Neural crest cell (in vitro differentiated cells): ENCODE data around the gene SH3GL2. TPM values are rescaled to one million over a fixed set of nuclear protein-coding genes. Genes with fewer than 3 reads are reported as not detected.

Experiments
- DNase-seq: peaks from one replicate; pipeline ENCODE4 v3.0.0; 2021; ENCODE audit warnings: low read depth, mixed read lengths, low spot score
- H3K27ac Mint-ChIP-seq: one replicate; pipeline ENCODE4 v1.8.0; 2021; ENCODE audit warnings: mild to moderate bottlenecking, mixed read lengths; ENCODE audit not compliant: unreplicated experiment
- H3K27me3 Mint-ChIP-seq: 2 replicates; pipeline ENCODE4 v1.8.0; 2021; ENCODE audit warnings: low read depth, mild to moderate bottlenecking, mixed read lengths
- H3K36me3 Mint-ChIP-seq: 2 replicates; pipeline ENCODE4 v1.8.0; 2021; ENCODE audit warnings: low read depth, mild to moderate bottlenecking, mixed read lengths
- H3K4me1 Mint-ChIP-seq: 2 replicates; pipeline ENCODE4 v1.8.0; 2021; ENCODE audit warnings: mixed read lengths
- H3K4me3 Mint-ChIP-seq: one replicate; pipeline ENCODE4 v1.8.0; 2021; ENCODE audit warnings: mild to moderate bottlenecking, mixed read lengths
- H3K9me3 Mint-ChIP-seq: 2 replicates; pipeline ENCODE4 v1.8.0; 2021; ENCODE audit warnings: mixed read lengths
- total RNA-seq: library from RNA; stranded (reverse); gene quantifications from 2 replicates; pipeline ENCODE4 v1.2.1, GENCODE V29; 2021
- TF ChIP-seq, protein P1 (sequence below): fragments of 200-600 bp; sonication (generic); conservative IDR thresholded peaks from 2 replicates; pipeline ENCODE4 v1.5.0; 2021; ENCODE audit warnings: antibody characterized with exemption, mild to moderate bottlenecking

Gene SH3GL2
- total RNA-seq, 1 donor from 2014 or later = 0.89 TPM

DNA sequence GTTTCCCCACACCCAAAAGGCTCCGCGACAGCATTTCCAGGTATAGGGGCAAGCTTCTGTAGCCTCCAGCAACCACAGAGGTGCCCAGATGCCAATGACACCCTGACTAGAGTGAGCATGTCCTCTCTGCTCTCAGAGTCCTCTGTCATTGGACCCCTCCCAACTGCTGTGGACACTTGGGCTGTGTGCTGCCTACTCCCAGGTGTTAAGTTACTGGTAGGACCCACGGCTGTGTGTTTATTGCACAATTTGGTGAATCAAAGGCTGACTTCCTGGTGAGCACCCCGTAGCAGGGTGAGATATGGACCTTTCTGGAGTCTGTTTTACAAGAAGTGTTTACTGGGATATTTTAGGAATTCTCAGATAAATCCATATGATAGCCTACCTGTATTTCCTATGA lies 36.0 kb downstream of the SH3GL2 start:
- no peak for DNase-seq
- H3K27ac Mint-ChIP-seq = no peak overlapping the region
- H3K4me1 Mint-ChIP-seq = peaks cover 11% of the 10 kb centered on the region
- no peaks in the 10 kb centered on the region for H3K36me3 Mint-ChIP-seq
- peaks cover 10% of the 10 kb centered on the region for H3K27me3 Mint-ChIP-seq
- H3K4me3 Mint-ChIP-seq = no peak overlapping the region
- no peaks in the 10 kb centered on the region for H3K9me3 Mint-ChIP-seq
- TF ChIP-seq, protein P1, sequence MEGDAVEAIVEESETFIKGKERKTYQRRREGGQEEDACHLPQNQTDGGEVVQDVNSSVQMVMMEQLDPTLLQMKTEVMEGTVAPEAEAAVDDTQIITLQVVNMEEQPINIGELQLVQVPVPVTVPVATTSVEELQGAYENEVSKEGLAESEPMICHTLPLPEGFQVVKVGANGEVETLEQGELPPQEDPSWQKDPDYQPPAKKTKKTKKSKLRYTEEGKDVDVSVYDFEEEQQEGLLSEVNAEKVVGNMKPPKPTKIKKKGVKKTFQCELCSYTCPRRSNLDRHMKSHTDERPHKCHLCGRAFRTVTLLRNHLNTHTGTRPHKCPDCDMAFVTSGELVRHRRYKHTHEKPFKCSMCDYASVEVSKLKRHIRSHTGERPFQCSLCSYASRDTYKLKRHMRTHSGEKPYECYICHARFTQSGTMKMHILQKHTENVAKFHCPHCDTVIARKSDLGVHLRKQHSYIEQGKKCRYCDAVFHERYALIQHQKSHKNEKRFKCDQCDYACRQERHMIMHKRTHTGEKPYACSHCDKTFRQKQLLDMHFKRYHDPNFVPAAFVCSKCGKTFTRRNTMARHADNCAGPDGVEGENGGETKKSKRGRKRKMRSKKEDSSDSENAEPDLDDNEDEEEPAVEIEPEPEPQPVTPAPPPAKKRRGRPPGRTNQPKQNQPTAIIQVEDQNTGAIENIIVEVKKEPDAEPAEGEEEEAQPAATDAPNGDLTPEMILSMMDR = no peak

DNA sequence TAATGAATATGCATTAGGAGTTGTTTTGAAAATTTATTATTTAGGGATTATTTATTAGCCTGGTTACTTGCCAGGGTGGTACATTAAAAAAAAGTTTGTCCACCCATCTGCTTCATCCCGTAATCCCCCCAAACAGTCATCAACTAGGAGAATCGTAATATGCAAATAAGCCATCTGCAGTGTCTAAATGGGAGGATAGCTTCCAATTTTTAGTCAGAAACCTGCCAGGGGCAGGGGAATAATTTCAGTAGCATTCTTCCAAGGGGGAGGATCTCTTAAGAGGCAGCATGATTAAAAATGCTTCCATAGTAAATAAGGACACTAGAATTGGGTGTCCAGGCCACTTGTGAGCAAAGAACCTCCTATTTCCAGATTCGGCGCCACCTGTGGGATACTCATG lies 43.3 kb downstream of the SH3GL2 start:
- TF ChIP-seq, protein P1 = no peak
- H3K4me1 Mint-ChIP-seq = no peaks in the 10 kb centered on the region
- H3K36me3 Mint-ChIP-seq = no peaks in the 10 kb centered on the region
- no peak overlapping the region for H3K4me3 Mint-ChIP-seq
- H3K27me3 Mint-ChIP-seq = peaks cover 11% of the 10 kb centered on the region
- no peak overlapping the region for H3K27ac Mint-ChIP-seq
- no peak for DNase-seq
- H3K9me3 Mint-ChIP-seq = no peaks in the 10 kb centered on the region

DNA sequence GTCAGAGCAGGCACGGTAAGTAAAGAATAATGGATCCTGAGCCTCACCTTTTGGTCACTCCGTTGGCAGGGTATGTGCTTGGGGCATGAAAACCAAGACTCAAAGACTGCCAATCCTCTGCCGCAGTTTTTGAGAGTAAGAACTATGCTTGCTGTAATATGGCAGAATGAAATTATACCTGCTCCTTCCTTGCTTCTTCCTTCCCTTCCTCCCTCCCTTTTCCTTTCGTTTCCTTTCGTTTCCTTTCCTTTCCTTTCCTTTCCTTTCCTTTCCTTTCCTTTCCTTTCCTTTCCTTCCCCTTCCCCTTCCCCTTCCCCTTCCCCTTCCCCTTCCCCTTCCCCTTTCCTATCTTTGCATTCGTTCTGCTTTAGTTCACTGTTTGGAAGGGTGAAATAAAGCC lies 43.9 kb downstream of the SH3GL2 start:
- no peaks in the 10 kb centered on the region for H3K36me3 Mint-ChIP-seq
- H3K27ac Mint-ChIP-seq = no peak overlapping the region
- no peak overlapping the region for H3K4me3 Mint-ChIP-seq
- TF ChIP-seq, protein P1 = no peak
- peaks cover 11% of the 10 kb centered on the region for H3K27me3 Mint-ChIP-seq
- no peaks in the 10 kb centered on the region for H3K4me1 Mint-ChIP-seq
- DNase-seq = no peak
- no peaks in the 10 kb centered on the region for H3K9me3 Mint-ChIP-seq

DNA sequence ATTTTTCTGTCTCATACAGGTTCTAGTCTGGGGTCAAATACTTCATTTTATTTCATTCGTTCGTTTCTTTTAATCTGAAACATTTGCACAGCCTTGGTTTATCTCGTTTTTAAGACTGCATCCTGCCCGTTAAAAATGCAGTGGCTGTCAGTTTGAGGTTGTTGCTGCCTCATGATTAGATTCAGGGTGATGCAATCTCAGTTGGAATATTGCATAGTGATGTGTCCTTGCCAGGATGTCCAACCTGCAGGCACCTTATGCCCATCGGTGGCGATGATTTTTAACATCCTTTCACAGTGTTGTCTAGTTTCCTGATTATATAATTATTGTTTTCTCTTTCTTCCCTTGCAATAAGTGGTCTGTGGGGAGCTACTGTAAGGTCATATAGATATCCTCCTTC lies 45.1 kb downstream of the SH3GL2 start:
- H3K27ac Mint-ChIP-seq = no peak overlapping the region
- H3K4me3 Mint-ChIP-seq = no peak overlapping the region
- H3K36me3 Mint-ChIP-seq = no peaks in the 10 kb centered on the region
- H3K4me1 Mint-ChIP-seq = no peaks in the 10 kb centered on the region
- no peaks in the 10 kb centered on the region for H3K9me3 Mint-ChIP-seq
- TF ChIP-seq, protein P1 = no peak
- no peak for DNase-seq
- peaks cover 10% of the 10 kb centered on the region for H3K27me3 Mint-ChIP-seq

DNA sequence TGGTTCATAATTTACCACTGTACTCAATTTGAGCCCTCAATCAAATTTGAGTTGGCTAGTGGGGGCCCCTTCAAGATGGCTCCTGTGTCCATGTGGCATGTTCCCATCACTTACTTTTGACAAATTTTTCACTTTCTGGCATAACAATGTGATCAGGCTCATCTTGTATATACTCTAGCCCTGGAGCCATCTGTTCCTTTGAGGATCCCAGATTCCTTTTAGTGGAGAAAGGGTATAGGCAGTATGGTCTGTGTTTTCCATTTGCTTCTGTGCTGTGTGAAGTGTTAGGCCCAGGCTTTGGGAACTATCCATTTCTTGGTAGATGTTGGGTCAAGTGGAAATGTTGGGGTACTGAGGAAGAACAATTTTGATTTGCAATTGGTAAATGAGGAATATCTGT lies 45.7 kb downstream of the SH3GL2 start:
- peaks cover 9% of the 10 kb centered on the region for H3K27me3 Mint-ChIP-seq
- DNase-seq = no peak
- no peak overlapping the region for H3K4me3 Mint-ChIP-seq
- TF ChIP-seq, protein P1 = no peak
- H3K36me3 Mint-ChIP-seq = no peaks in the 10 kb centered on the region
- no peak overlapping the region for H3K27ac Mint-ChIP-seq
- H3K9me3 Mint-ChIP-seq = no peaks in the 10 kb centered on the region
- H3K4me1 Mint-ChIP-seq = no peaks in the 10 kb centered on the region
